Loucy (cell line): ENCODE data around the gene FARP1.

ENCODE experiments used
- H2AFZ ChIP-seq: fragments of 200-600 bp; sonication (generic); 2 replicates; pipeline ENCODE4 v1.6.0; 2016; ENCODE audit warnings: antibody characterized with exemption, mild to moderate bottlenecking, low read length, moderate library complexity
- H3F3A ChIP-seq: fragments of 200-600 bp; 2 replicates; pipeline ENCODE4 v1.6.0; 2016; ENCODE audit warnings: antibody characterized with exemption, low read depth, mild to moderate bottlenecking
- H3K27me3 ChIP-seq: fragments of 200-600 bp; sonication (generic); 2 replicates; pipeline ENCODE4 v1.6.1; 2014; ENCODE audit warnings: low read length, mild to moderate bottlenecking; ENCODE audit not compliant: insufficient read depth, poor library complexity, severe bottlenecking
- H3K36me3 ChIP-seq: fragments of 200-600 bp; sonication (generic); 2 replicates; pipeline ENCODE4 v1.6.1; 2016; ENCODE audit warnings: low read length; ENCODE audit not compliant: insufficient read depth
- H3K4me1 ChIP-seq: fragments of 200-600 bp; sonication (generic); 2 replicates; pipeline ENCODE4 v1.5.1; 2014; ENCODE audit warnings: low read length, mild to moderate bottlenecking; ENCODE audit not compliant: insufficient read depth, poor library complexity, severe bottlenecking
- H3K4me2 ChIP-seq: fragments of 200-600 bp; sonication (generic); 2 replicates; pipeline ENCODE4 v1.6.0; 2014; ENCODE audit warnings: antibody characterized with exemption, low read length, low read depth, mild to moderate bottlenecking; ENCODE audit not compliant: poor library complexity, severe bottlenecking
- H3K4me3 ChIP-seq: fragments of 200-600 bp; sonication (generic); 2 replicates; pipeline ENCODE4 v1.5.1; 2014; ENCODE audit warnings: low read length, mild to moderate bottlenecking, mixed read lengths; ENCODE audit not compliant: poor library complexity, severe bottlenecking
- H3K79me2 ChIP-seq: fragments of 200-600 bp; sonication (generic); 2 replicates; pipeline ENCODE4 v1.6.1; 2014; ENCODE audit warnings: low read length; ENCODE audit not compliant: insufficient read depth
- H3K9ac ChIP-seq: fragments of 200-600 bp; sonication (generic); 2 replicates; pipeline ENCODE4 v1.6.0; 2014; ENCODE audit warnings: mild to moderate bottlenecking, low read depth, low read length, moderate library complexity; ENCODE audit not compliant: poor library complexity, severe bottlenecking
- H3K9me2 ChIP-seq: fragments of 200-600 bp; sonication (generic); replicated peaks from 2 replicates; pipeline ENCODE4 v1.6.1; 2016; ENCODE audit warnings: low read depth, low read length, mixed read lengths
- H3K9me3 ChIP-seq: fragments of 200-600 bp; sonication (generic); 2 replicates; pipeline ENCODE4 v1.6.1; 2014; ENCODE audit warnings: mild to moderate bottlenecking, antibody characterized with exemption, low read length, low read depth; ENCODE audit not compliant: insufficient read depth
- H4K20me1 ChIP-seq: fragments of 200-600 bp; sonication (generic); 2 replicates; pipeline ENCODE4 v1.6.0; 2014; ENCODE audit warnings: antibody characterized with exemption, low read length, mild to moderate bottlenecking; ENCODE audit not compliant: insufficient read depth, poor library complexity, severe bottlenecking
- CTCF ChIP-seq: fragments of 200-600 bp; sonication (generic); conservative IDR thresholded peaks from 2 replicates; pipeline ENCODE4 v1.5.1; 2014; ENCODE audit warnings: mild to moderate bottlenecking, antibody characterized with exemption, low read length
- EZH2phosphoT487 ChIP-seq: fragments of 200-600 bp; IDR thresholded peaks from 2 replicates; pipeline ENCODE4 v1.6.1; 2018; ENCODE audit warnings: antibody characterized with exemption, mild to moderate bottlenecking, moderate library complexity, borderline replicate concordance

FARP1 gene

GRCh38 chr13:98118865-98119264 is 24.0 kb upstream of the FARP1 start:
- H3K9me3 ChIP-seq: 0 out of 2 replicates have a peak, but pooled peaks cover 2% of the 10 kb centered on the region

GRCh38 chr13:98123176-98123575 is 19.7 kb upstream of the FARP1 start:
- Histone ChIP-seq H4K20me1 (no peaks in the 10 kb centered on the region), H3K4me2 (no peak overlapping the region), H3K4me3 (no peak overlapping the region), H3F3A (no peaks in the 10 kb centered on the region), H3K79me2 (no peaks in the 10 kb centered on the region), H3K9ac (no peak overlapping the region), H3K36me3 (no peaks in the 10 kb centered on the region), H2AFZ (no peak overlapping the region), H3K9me3 (no peaks in the 10 kb centered on the region; the same call in 1 of the 2 replicates), H3K27me3 (no peaks in the 10 kb centered on the region), H3K9me2 (no peaks in the 10 kb centered on the region), H3K4me1 (no peaks in the 10 kb centered on the region)
- TF ChIP-seq CTCF: no peak
- TF ChIP-seq EZH2phosphoT487: no peak

More at GRCh38 chr13:98118865-98119264, 24.0 kb upstream of the FARP1 start:
- TF ChIP-seq EZH2phosphoT487 (no peak), CTCF (no peak)
- Histone ChIP-seq H3K36me3 (no peaks in the 10 kb centered on the region), H3K4me2 (no peak overlapping the region), H3F3A (no peaks in the 10 kb centered on the region), H4K20me1 (no peaks in the 10 kb centered on the region), H3K9me2 (no peaks in the 10 kb centered on the region), H3K4me3 (no peak overlapping the region), H3K9ac (no peak overlapping the region), H3K27me3 (no peaks in the 10 kb centered on the region), H3K4me1 (no peaks in the 10 kb centered on the region), H3K79me2 (no peaks in the 10 kb centered on the region), H2AFZ (no peak overlapping the region)

GRCh38 chr13:98129059-98129746 is 13.7 kb upstream of the FARP1 start:
- Histone ChIP-seq H3K4me3 (no peak overlapping the region), H3K4me1 (no peaks in the 10 kb centered on the region), H3K27me3 (no peaks in the 10 kb centered on the region), H3K36me3 (no peaks in the 10 kb centered on the region), H3K79me2 (no peaks in the 10 kb centered on the region), H4K20me1 (no peaks in the 10 kb centered on the region), H2AFZ (no peak overlapping the region), H3K9me2 (no peaks in the 10 kb centered on the region), H3F3A (no peaks in the 10 kb centered on the region), H3K9me3 (peaks cover 3% of the 10 kb centered on the region; the same call in 1 of the 2 replicates), H3K9ac (no peak overlapping the region), H3K4me2 (no peak overlapping the region)
- TF ChIP-seq CTCF (no peak), EZH2phosphoT487 (no peak)
